ENCODE results near the gene DNPH1. TPM values are rescaled to one million over a fixed set of nuclear protein-coding genes. Genes with fewer than 3 reads are reported as not detected.

Gene DNPH1
- total and polyA plus RNA-seq, 9 of the 15 experiments (the other 6 are each of a cell fraction or from before 2014, with no cell fraction given): 7.3 to 300 (median 68.7) TPM

DNA sequence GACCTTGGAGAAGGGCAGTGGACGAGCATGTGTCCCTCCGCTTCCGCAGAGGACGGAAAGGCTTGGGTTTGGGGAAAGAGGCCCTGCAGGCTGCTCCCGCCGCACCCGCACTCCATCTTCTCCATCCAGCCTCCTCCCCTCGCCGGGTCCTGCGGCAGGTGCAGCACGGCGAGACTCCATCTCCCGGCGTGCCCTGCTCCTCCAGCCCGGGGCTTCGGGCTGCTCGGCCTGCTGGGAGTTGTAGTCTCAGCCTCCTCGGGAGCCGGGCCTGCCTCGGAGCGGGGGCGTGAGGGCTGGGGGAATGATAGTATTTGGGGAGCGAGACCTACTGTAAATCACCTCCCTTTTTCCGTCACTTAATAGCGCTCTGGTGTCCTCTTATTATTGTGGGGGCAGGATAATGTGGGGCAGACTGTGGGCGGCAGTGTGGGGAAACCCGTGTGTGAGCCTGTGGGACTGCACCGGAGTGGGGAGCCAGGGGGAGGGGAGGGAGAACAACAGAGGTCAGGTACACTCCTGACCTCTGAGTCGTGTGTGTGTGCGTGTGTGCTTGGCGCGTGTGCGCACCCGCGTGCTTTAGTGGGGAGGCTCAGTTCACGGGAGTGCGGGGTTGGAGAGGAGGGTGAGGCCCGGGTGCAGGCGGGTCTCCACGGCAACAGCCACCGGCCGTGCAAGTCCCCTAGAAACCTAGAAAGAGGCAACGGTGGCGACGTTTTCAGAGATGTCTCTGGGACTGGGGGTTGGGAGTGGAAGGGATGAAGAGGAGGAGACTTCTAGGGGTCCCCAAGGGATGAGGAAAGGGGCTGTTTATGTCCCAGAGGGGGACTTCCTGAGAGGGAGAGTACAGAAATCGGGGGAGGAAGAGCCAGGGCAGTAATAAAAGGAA, 18.1 kb upstream of the DNPH1 start (continued):
- TF ChIP-seq ZNF75A (CRISPR knock-in tag; IDR thresholded peaks at IDR 0.05) (no peak), E2F3 (CRISPR knock-in tag; IDR thresholded peaks at IDR 0.05) (no peak), PYGO2 (tag; IDR thresholded peaks at IDR 0.05) (no peak), TBP (optimal IDR thresholded peaks at IDR 0.05; ENCODE audit: low read depth, low read length) (no peak), SNIP1 (IDR thresholded peaks at IDR 0.05; ENCODE audit: low read depth) (no peak), FOXM1 (IDR thresholded peaks at IDR 0.05; ENCODE audit: low read depth) (no peak), FOXM1 (CRISPR knock-in tag; IDR thresholded peaks at IDR 0.05; ENCODE audit: low read depth) (0 out of 2 replicates have a peak, but pooled peaks have one; percentile 21)

DNA sequence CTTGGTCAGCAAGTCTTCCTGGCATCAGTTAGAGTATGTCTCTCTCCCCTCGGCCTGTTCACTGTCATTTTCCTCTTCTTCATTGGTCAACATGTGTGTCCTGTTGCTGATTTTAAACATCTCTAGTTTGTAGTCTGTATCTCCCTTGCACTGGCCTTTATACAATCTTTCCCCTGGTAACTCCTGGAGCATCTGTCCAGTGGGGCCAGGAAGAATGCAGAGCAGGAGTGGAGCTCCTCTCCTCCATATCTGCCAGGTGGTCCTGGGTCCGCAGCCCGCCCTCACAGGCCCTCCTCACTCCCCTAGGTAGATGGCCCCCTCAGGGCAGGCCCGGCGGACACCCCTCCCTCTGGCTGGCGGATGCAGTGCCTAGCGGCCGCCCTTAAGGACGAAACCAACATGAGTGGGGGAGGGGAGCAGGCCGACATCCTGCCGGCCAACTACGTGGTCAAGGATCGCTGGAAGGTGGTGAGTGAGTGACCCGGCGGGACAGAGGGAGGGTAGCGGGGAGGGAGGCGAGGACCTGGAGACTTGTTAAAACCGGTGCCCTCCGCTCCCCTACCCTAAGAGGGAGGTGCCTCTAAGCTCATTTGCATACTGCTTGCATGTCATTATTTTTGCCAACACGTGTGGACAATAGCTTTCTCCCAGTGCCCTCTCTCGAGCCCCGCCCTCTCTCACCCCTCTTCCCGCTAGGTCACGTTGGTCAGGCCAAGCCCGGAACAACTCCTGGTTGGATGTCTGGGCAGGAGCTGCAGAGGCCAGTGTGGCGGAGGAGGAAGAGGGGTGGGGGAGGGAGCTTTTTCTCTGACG, 17.2 kb upstream of the DNPH1 start:
- POLR2A ChIA-PET: interaction anchor here (0.7 to 1.1 kb wide), 5 partner anchors 9 to 72 kb away, joined by 3 to 6 read pairs (median 3); partner anchors contain the start of gene DNPH1
- H3K9me3 ChIP-seq (replicated peaks; ENCODE audit: control insufficient read depth, insufficient read depth, low read depth, low read length): no peaks in the 10 kb centered on the region
- intact Hi-C loops (cut with micrococcal nuclease): loop anchor here (5.0 kb wide), 1 partner anchor 74 kb away; the partner anchor contains the start of gene SRF
- DNase-seq (ENCODE audit: extremely low read depth in 1 of 4, low spot score in 3 of 4) (peak; percentile 57 to 66 (median 63)), FAIRE-seq (no peak), ATAC-seq (peak; percentile 70)
- peak overlapping the region; percentile 96 for H2AFZ ChIP-seq (ENCODE audit: low read depth, low read length)
- BruUV-seq (replicated peaks): no TSS peak
- peak overlapping the region; percentile 39 for H3K4me3 ChIP-seq
- peaks cover 6% of the 10 kb centered on the region; the same call in 1 of the 2 replicates for H4K20me1 ChIP-seq (replicated peaks; ENCODE audit: control insufficient read depth, insufficient read depth, low read length)
- CTCF ChIA-PET (ENCODE audit: low intra/inter-chr PET ratio): no interaction called here
- H3K79me2 ChIP-seq (ENCODE audit: control insufficient read depth, insufficient read depth, low read length): no peaks in the 10 kb centered on the region
- H3K36me3 ChIP-seq (ENCODE audit: control insufficient read depth, insufficient read depth, low read length): no peaks in the 10 kb centered on the region
- no peak overlapping the region; the same call in 2 of the 3 replicates for H3K27ac ChIP-seq (ENCODE audit: extremely low read depth, low read depth, low read length)
- H3K4me1 ChIP-seq (replicated peaks in 1 of 2; ENCODE audit: control insufficient read depth in 2 of 2, insufficient read depth in 2 of 2, low read length in 2 of 2): peaks cover 10 to 24% of the 10 kb centered on the region in 2 experiments
- peaks cover 56 to 82% of the 10 kb centered on the region in 2 experiments for H3K27me3 ChIP-seq (ENCODE audit: control insufficient read depth in 2 of 2, insufficient read depth in 2 of 2, low read length in 2 of 2)
- H3K9ac ChIP-seq (ENCODE audit: insufficient read depth in 1 of 2, low read depth in 2 of 2, low read length in 2 of 2): peak overlapping the region; percentile 33 to 90
- 2% methylated on average over 25 of the region's 27 CpGs for WGBS (ENCODE audit: insufficient coverage, low coverage, missing lambda C conversion rate)
- H3K4me2 ChIP-seq (ENCODE audit: insufficient read depth, low read length): peak overlapping the region; percentile 91
- in situ Hi-C loops (cut with MboI): no loop called here
- no peaks in the 10 kb centered on the region for H3K9me1 ChIP-seq (ENCODE audit: control insufficient read depth, insufficient read depth, low read length)
- TF ChIP-seq MED1 (CRISPR knock-in tag; IDR thresholded peaks at IDR 0.05; ENCODE audit: borderline replicate concordance): no peak
- peak; percentile 47; the same call in 1 of the 2 replicates for TF ChIP-seq ELF1 (tag; IDR thresholded peaks at IDR 0.05)
- TF ChIP-seq TFE3 (CRISPR knock-in tag; IDR thresholded peaks at IDR 0.05): no peak
- TF ChIP-seq BMI1 (IDR thresholded peaks at IDR 0.05; ENCODE audit: low read length): no peak
- 0 out of 2 replicates have a peak, but pooled peaks have one; percentile 17 for TF ChIP-seq E2F3 (CRISPR knock-in tag; IDR thresholded peaks at IDR 0.05)
- TF ChIP-seq RBM25 (IDR thresholded peaks at IDR 0.05; ENCODE audit: low read depth, low read length, severe bottlenecking): no peak
- TF ChIP-seq XRCC5 (IDR thresholded peaks at IDR 0.05; ENCODE audit: low read depth, low read length): peak; percentile 50; the same call in 1 of the 2 replicates
- TF ChIP-seq, protein P1, sequence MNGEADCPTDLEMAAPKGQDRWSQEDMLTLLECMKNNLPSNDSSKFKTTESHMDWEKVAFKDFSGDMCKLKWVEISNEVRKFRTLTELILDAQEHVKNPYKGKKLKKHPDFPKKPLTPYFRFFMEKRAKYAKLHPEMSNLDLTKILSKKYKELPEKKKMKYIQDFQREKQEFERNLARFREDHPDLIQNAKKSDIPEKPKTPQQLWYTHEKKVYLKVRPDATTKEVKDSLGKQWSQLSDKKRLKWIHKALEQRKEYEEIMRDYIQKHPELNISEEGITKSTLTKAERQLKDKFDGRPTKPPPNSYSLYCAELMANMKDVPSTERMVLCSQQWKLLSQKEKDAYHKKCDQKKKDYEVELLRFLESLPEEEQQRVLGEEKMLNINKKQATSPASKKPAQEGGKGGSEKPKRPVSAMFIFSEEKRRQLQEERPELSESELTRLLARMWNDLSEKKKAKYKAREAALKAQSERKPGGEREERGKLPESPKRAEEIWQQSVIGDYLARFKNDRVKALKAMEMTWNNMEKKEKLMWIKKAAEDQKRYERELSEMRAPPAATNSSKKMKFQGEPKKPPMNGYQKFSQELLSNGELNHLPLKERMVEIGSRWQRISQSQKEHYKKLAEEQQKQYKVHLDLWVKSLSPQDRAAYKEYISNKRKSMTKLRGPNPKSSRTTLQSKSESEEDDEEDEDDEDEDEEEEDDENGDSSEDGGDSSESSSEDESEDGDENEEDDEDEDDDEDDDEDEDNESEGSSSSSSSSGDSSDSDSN (IDR thresholded peaks at IDR 0.05; ENCODE audit: borderline replicate concordance in 1 of 2, low read depth in 2 of 2, low read length in 2 of 2): no peak
- TF ChIP-seq SMARCE1 (IDR thresholded peaks at IDR 0.05): no peak
